Measurements from ENCODE around the gene NAA60. TPM values are rescaled to one million over a fixed set of nuclear protein-coding genes. Genes with fewer than 3 reads are reported as not detected.
A peak's percentile ranks its signal among the peaks of the same experiment; 100 is the strongest.

The NAA60 gene
- total and polyA plus RNA-seq, 2 experiments from 2014 or later, result 11.2 to 49.4 TPM

DNA sequence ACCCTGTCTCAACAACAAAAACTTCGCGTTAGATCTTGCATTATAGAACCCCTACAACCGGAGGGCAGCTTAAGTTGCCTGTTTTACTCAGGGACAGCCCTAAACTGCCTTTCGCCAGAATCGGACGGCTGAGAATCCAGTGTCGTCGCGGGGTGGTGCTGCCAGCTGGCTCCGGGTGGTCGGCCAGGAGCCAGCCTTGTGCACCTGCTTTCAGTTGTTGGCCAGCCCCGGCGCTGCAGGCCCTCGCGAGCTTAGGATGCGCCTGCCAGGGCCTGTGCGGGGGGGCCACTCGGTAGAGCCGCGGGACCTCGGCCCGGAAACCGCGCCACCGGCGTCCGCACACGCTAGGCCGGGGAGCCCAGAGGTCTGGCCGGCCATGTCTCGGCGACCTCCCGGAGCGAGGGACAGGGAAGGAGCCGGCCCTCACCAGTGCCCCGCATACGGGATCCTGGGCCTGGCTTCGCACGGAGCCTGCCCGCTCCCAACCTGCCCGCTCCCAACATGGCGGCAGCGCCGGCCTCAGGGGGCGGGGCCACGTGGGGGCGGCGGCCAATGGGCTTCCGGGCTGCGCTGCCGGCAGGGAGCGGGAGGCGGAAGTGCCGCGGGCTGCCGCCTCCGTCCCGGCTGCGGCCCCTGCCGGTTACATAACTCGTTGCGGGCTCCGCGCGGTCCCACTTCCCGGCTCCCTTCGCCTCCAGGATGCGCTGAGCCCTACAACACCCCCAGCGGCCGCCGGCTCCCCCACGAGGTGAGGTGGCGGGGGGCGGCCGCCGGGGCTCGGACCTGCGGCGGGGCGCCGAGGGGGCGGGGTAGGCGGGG is 14.2 kb downstream of the NAA60 start:
- Histone ChIP-seq H3K27me3 (replicated peaks; ENCODE audit: insufficient read depth) (no peaks in the 10 kb centered on the region), H3K4me2 (ENCODE audit: unreplicated experiment) (peak overlapping the region; percentile 94), H3K9me3 (ENCODE audit: low read depth) (no peaks in the 10 kb centered on the region), H3K79me2 (ENCODE audit: insufficient read depth) (peaks cover 51% of the 10 kb centered on the region), H3K27ac (peak overlapping the region; percentile 82), H3F3A (ENCODE audit: insufficient read depth) (peaks cover 27% of the 10 kb centered on the region), H3K9me2 (ENCODE audit: insufficient read depth) (no peaks in the 10 kb centered on the region), H3K4me1 (ENCODE audit: insufficient read depth) (peaks cover 26% of the 10 kb centered on the region), H3K36me3 (ENCODE audit: low read depth) (no peaks in the 10 kb centered on the region), H2AFZ (peak overlapping the region; percentile 77), H3K9ac (peak overlapping the region; percentile 89), H3K4me3 (peak overlapping the region; percentile 90), H4K20me1 (ENCODE audit: insufficient read depth) (no peaks in the 10 kb centered on the region; the same call in 1 of the 2 replicates)
- WGBS, 2 experiments (ENCODE audit: low coverage in 1 of 2, low lambda C conversion rate in 2 of 2, missing lambda C conversion rate in 2 of 2), result 1% methylated on average over 44 to 64 of the region's 83 CpGs
- in situ Hi-C loops (cut with MboI), result no loop called here
- TF ChIP-seq EZH2 (IDR thresholded peaks at IDR 0.05; ENCODE audit: insufficient read depth, poor library complexity, severe bottlenecking) (no peak), EZH2phosphoT487 (IDR thresholded peaks at IDR 0.05; ENCODE audit: insufficient read depth, low read depth) (no peak)
- peak; percentile 97 for DNase-seq

DNA sequence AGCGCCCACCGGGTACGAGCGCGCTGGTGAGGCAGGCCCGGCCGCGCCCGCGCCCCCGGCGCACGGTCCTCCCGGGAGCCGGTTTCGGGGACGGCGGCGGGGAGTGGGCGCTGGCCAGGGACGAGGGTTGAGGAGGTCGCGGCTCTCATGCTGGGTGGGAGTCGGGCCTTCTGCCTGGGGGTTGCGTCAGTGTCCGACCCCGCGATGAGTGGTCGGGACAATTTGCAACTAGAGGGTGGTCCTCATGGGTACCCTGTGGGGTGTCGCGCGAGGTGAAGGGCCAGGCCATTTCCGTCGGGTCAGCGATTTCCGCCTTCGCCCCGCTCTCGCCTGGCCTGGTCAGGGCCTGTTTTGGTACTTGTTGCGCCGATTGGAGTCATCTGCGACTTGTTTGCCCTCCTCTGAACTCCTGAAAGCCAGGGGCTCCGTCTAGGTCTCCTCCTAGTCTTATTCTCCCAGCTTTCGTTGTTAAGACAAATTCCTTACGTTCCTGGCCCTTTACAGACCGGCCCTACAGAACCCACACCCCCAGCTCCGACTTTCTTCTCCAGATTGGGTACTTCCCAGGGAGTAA is 14.9 kb downstream of the NAA60 start:
- Histone ChIP-seq H3K79me2 (ENCODE audit: insufficient read depth) (peaks cover 58% of the 10 kb centered on the region), H3K9me3 (ENCODE audit: low read depth) (no peaks in the 10 kb centered on the region), H3F3A (ENCODE audit: insufficient read depth) (peaks cover 27% of the 10 kb centered on the region), H3K4me1 (ENCODE audit: insufficient read depth) (peaks cover 26% of the 10 kb centered on the region), H3K9me2 (ENCODE audit: insufficient read depth) (no peaks in the 10 kb centered on the region), H3K9ac (peak overlapping the region; percentile 89), H3K36me3 (ENCODE audit: low read depth) (peaks cover 3% of the 10 kb centered on the region; the same call in 1 of the 2 replicates), H3K4me3 (peak overlapping the region; percentile 90), H3K27ac (peak overlapping the region; percentile 82), H3K4me2 (ENCODE audit: unreplicated experiment) (peak overlapping the region; percentile 94), H3K27me3 (replicated peaks; ENCODE audit: insufficient read depth) (no peaks in the 10 kb centered on the region), H2AFZ (peak overlapping the region; percentile 75), H4K20me1 (ENCODE audit: insufficient read depth) (peaks cover 3% of the 10 kb centered on the region; the same call in 1 of the 2 replicates)
- peak; percentile 67 for DNase-seq
- 1 to 2% methylated on average over 34 to 36 of the region's 47 CpGs for WGBS, 2 experiments (ENCODE audit: low coverage in 1 of 2, low lambda C conversion rate in 2 of 2, missing lambda C conversion rate in 2 of 2)
- no peak for TF ChIP-seq EZH2phosphoT487 (IDR thresholded peaks at IDR 0.05; ENCODE audit: insufficient read depth, low read depth)
- no peak for TF ChIP-seq EZH2 (IDR thresholded peaks at IDR 0.05; ENCODE audit: insufficient read depth, poor library complexity, severe bottlenecking)
- in situ Hi-C loops (cut with MboI), result no loop called here

DNA sequence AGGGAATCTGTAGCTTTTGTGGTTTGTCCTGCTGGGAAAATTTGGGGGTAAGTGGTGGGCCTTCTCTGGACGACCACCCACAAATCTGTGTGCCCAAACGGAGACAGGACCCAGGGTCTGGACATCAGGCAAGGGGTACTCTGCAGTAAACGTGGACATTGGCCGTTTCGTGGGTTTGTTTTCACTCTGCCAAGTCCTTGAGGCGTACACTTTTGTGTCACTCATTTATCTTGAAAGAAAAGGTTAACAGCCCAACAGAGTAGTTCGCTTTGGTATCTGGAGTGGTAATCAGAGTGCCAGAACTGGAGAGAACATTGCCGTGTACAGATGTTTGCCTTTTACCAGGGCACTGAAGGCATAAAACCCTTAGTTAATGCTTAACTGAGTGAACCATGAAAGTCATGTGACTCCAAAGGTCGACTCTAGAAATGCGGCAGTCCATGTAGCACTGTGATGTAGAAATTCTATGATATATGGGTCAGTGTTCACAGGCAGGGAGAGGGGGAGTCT is 15.4 kb downstream of the NAA60 start:
- Histone ChIP-seq H3K9ac (peak overlapping the region; percentile 89), H3K27me3 (replicated peaks; ENCODE audit: insufficient read depth) (no peaks in the 10 kb centered on the region), H3K4me2 (ENCODE audit: unreplicated experiment) (peak overlapping the region; percentile 94), H4K20me1 (ENCODE audit: insufficient read depth) (peaks cover 3% of the 10 kb centered on the region; the same call in 1 of the 2 replicates), H3K9me2 (ENCODE audit: insufficient read depth) (no peaks in the 10 kb centered on the region), H3K36me3 (ENCODE audit: low read depth) (peaks cover 3% of the 10 kb centered on the region; the same call in 1 of the 2 replicates), H3F3A (ENCODE audit: insufficient read depth) (peaks cover 27% of the 10 kb centered on the region), H3K4me3 (peak overlapping the region; percentile 90), H3K79me2 (ENCODE audit: insufficient read depth) (peaks cover 64% of the 10 kb centered on the region), H3K27ac (peak overlapping the region; percentile 82), H3K4me1 (ENCODE audit: insufficient read depth) (peaks cover 26% of the 10 kb centered on the region), H2AFZ (peak overlapping the region; percentile 75), H3K9me3 (ENCODE audit: low read depth) (no peaks in the 10 kb centered on the region)
- 4 to 6% methylated on average over 10 of the region's 10 CpGs for WGBS, 2 experiments (ENCODE audit: low coverage in 1 of 2, low lambda C conversion rate in 2 of 2, missing lambda C conversion rate in 2 of 2)
- no peak for TF ChIP-seq EZH2phosphoT487 (IDR thresholded peaks at IDR 0.05; ENCODE audit: insufficient read depth, low read depth)
- DNase-seq, result peak; percentile 50
- in situ Hi-C loops (cut with MboI), result no loop called here

DNA sequence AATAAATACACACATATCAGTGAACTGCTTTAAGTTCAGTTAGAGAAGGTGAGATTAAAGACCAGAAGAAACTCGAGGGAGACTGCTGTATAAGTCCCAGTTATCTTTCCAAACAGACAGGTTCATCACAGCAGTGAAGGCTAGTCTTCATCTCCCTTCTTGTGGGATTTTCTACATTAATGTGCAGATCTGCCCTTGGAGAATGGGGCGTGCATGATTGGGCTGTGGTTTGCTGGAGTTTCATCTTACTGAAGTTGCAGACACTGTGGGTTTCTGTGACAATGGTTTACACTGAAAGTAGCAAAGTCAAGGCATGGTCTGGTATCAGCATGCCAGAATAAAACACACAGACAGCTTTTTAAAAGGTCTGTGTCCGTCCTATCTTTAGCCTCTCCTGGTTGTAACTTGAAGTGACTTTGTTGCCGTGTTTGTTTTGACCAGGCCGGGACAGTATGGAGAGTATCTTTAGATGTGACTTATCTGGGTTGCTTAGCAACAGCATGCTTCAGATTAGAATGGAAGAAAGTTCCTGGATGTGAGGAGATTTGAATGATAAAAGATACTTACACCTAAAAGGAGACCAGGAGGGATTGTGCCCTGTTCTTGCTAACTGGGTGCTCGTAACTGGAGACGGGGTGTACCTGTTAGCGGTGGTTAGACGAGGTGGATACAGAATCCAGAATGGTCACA is 16.1 kb downstream of the NAA60 start:
- TF ChIP-seq EZH2 (IDR thresholded peaks at IDR 0.05; ENCODE audit: insufficient read depth, poor library complexity, severe bottlenecking), result no peak
- no peak for TF ChIP-seq EZH2phosphoT487 (IDR thresholded peaks at IDR 0.05; ENCODE audit: insufficient read depth, low read depth)
- Histone ChIP-seq H3K9me3 (ENCODE audit: low read depth) (no peaks in the 10 kb centered on the region), H2AFZ (0 out of 2 replicates have a peak overlapping the region, but pooled peaks have one; percentile 75), H3K27ac (peak overlapping the region; percentile 82), H3K27me3 (replicated peaks; ENCODE audit: insufficient read depth) (no peaks in the 10 kb centered on the region), H3K9me2 (ENCODE audit: insufficient read depth) (no peaks in the 10 kb centered on the region), H3K4me3 (peak overlapping the region; percentile 90), H3K4me1 (ENCODE audit: insufficient read depth) (peaks cover 26% of the 10 kb centered on the region), H3K79me2 (ENCODE audit: insufficient read depth) (peaks cover 70% of the 10 kb centered on the region), H3K36me3 (ENCODE audit: low read depth) (peaks cover 3% of the 10 kb centered on the region; the same call in 1 of the 2 replicates), H3K4me2 (ENCODE audit: unreplicated experiment) (peak overlapping the region; percentile 94), H3K9ac (peak overlapping the region; percentile 89), H4K20me1 (ENCODE audit: insufficient read depth) (peaks cover 3% of the 10 kb centered on the region; the same call in 1 of the 2 replicates), H3F3A (ENCODE audit: insufficient read depth) (peaks cover 27% of the 10 kb centered on the region)
- in situ Hi-C loops (cut with MboI), result no loop called here
- DNase-seq, result peak; percentile 55
- WGBS, 2 experiments (ENCODE audit: low coverage in 1 of 2, low lambda C conversion rate in 2 of 2, missing lambda C conversion rate in 2 of 2), result 59 to 62% methylated on average over 9 of the region's 9 CpGs
